Upper lobe of left lung (tissue), 4 donors: ENCODE results near the gene MICALL1.

Experiments
- EP300 ChIP-seq, 4 donors: sonication (generic); formaldehyde crosslinking; IDR thresholded peaks; one replicate each; pipeline ENCODE4 v1.5.1; 2017; ENCODE audit warnings: antibody characterized with exemption in 4 of 4, control low read depth in 2 of 4
- POLR2A ChIP-seq, 4 donors: fragments of 450-650 bp; IDR thresholded peaks; one replicate each; pipeline ENCODE4 v1.5.1; 2016 to 2017; ENCODE audit warnings: antibody characterized with exemption in 4 of 4, mild to moderate bottlenecking in 2 of 4
- TF ChIP-seq, protein P1 (sequence below), 6 experiments: fragments of 450-650 bp in 4 of 6; fragments of 200-600 bp in 2 of 6; sonication (generic) in 2 of 6; IDR thresholded peaks; one replicate each; pipeline ENCODE4 v1.5.1; 2016 to 2019; ENCODE audit warnings: antibody characterized with exemption in 6 of 6

DNA sequence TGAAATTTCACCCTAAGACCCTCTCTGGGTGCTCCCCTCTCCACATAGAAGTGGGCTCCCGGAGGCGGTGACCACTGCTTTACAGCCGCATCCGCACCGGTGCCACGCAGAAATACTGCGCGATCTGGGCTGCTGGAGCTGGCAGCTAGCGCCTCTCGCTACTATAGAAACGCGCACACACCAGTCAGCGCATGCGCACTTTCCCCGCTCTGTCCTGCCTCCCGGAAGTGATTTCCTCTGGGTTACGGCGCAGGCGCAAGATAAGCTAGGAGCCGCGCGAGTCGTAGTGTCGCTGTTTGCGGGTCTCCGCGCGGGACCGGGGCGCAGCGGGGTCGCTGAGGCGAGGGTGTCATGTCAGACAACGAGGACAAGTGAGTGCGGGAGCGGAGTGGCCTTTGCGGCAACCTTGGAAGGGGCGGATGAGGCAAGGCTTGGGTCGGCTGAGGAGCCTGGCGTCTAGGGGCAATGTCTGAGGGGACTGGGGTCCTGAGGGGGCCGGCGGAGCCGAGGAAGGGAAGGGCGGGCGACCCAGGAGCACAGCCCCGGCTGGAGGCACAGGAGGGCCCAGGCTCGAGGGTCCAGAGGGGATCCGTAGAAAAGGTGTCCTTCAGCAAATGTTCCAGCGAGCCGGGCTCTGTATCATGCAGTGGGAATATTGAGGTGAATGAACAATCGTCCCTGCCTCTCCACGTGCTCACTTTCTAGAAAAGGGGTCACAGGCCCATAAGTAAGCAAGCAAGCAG, 47.5 kb downstream of the MICALL1 start, which contains the start of the genes C22orf23 and POLR2F:
- TF ChIP-seq, protein P1, sequence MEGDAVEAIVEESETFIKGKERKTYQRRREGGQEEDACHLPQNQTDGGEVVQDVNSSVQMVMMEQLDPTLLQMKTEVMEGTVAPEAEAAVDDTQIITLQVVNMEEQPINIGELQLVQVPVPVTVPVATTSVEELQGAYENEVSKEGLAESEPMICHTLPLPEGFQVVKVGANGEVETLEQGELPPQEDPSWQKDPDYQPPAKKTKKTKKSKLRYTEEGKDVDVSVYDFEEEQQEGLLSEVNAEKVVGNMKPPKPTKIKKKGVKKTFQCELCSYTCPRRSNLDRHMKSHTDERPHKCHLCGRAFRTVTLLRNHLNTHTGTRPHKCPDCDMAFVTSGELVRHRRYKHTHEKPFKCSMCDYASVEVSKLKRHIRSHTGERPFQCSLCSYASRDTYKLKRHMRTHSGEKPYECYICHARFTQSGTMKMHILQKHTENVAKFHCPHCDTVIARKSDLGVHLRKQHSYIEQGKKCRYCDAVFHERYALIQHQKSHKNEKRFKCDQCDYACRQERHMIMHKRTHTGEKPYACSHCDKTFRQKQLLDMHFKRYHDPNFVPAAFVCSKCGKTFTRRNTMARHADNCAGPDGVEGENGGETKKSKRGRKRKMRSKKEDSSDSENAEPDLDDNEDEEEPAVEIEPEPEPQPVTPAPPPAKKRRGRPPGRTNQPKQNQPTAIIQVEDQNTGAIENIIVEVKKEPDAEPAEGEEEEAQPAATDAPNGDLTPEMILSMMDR (IDR thresholded peaks at IDR 0.05) = peak in 1 of 6 experiments; percentile 26
- TF ChIP-seq POLR2A (IDR thresholded peaks at IDR 0.05) (peak in 3 of 4 donors; percentile 27 to 81 (median 40)), EP300 (IDR thresholded peaks at IDR 0.05) (no peak)
